Fibroblast of skin of abdomen (primary cell): Measurements from ENCODE around the gene LRRC23.
"Not testable (repeated sequence)": the region's sequence is repeated elsewhere in the genome, so short reads cannot be mapped to it uniquely, and the experiment has no call there.

Experiments used
- DNase-seq: peaks from one replicate; pipeline ENCODE4 v3.0.0-alpha.2; 2013

Gene LRRC23

GRCh38 chr12:6873094-6874014 lies 31.3 kb upstream of the LRRC23 start, which contains the start of gene SPSB2:
TSS of gene SPSB2 (minus strand) at chr12:6873303. CDS start at chr12:6872901, 402 bp downstream.
- DNase-seq, result peak; percentile 93

GRCh38 chr12:6874015-6874368 lies 30.6 kb upstream of the LRRC23 start:
- not testable (repeated sequence) for DNase-seq

GRCh38 chr12:6879824-6880223 lies 24.8 kb upstream of the LRRC23 start:
- DNase-seq, result not testable (repeated sequence)

- DNase-seq, result no peak
These were observed 21.4 kb upstream of the LRRC23 start for GRCh38 chr12:6883252-6883651.

- DNase-seq, result no peak
These were observed 20.9 kb upstream of the LRRC23 start for GRCh38 chr12:6883683-6884082.

GRCh38 chr12:6884539-6884938 lies 20.1 kb upstream of the LRRC23 start:
- no peak for DNase-seq

- not testable (repeated sequence) for DNase-seq
These were observed 18.2 kb upstream of the LRRC23 start for GRCh38 chr12:6886206-6886999.

GRCh38 chr12:6887460-6887859 lies 17.2 kb upstream of the LRRC23 start:
- DNase-seq, result no peak

- no peak for DNase-seq
These were observed 16.3 kb upstream of the LRRC23 start for GRCh38 chr12:6888360-6888759.

- DNase-seq, result not testable (repeated sequence)
These were observed 15.8 kb upstream of the LRRC23 start for GRCh38 chr12:6888794-6889193.

- not testable (repeated sequence) for DNase-seq
These were observed 14.6 kb upstream of the LRRC23 start for GRCh38 chr12:6889775-6890573.

GRCh38 chr12:6890789-6891645 lies 13.6 kb upstream of the LRRC23 start:
- DNase-seq, result peak; percentile 97

GRCh38 chr12:6891646-6892001 lies 13.0 kb upstream of the LRRC23 start:
- no peak for DNase-seq

- not testable (repeated sequence) for DNase-seq
These were observed 11.9 kb upstream of the LRRC23 start for GRCh38 chr12:6892683-6893082.

GRCh38 chr12:6894321-6894720 lies 10.3 kb upstream of the LRRC23 start:
- no peak for DNase-seq

- no peak for DNase-seq
These were observed 7.7 kb upstream of the LRRC23 start for GRCh38 chr12:6896846-6897435.

- DNase-seq, result no peak
These were observed 5.2 kb upstream of the LRRC23 start for GRCh38 chr12:6899427-6899826.

GRCh38 chr12:6899837-6900519 lies 4.6 kb upstream of the LRRC23 start:
- DNase-seq, result no peak

- DNase-seq, result no peak
These were observed 2.2 kb upstream of the LRRC23 start for GRCh38 chr12:6902448-6902847.

- DNase-seq, result no peak
These were observed 900 bp upstream of the LRRC23 start for GRCh38 chr12:6903722-6904121.
